Measurements from ENCODE around the gene ADM5.

DNA sequence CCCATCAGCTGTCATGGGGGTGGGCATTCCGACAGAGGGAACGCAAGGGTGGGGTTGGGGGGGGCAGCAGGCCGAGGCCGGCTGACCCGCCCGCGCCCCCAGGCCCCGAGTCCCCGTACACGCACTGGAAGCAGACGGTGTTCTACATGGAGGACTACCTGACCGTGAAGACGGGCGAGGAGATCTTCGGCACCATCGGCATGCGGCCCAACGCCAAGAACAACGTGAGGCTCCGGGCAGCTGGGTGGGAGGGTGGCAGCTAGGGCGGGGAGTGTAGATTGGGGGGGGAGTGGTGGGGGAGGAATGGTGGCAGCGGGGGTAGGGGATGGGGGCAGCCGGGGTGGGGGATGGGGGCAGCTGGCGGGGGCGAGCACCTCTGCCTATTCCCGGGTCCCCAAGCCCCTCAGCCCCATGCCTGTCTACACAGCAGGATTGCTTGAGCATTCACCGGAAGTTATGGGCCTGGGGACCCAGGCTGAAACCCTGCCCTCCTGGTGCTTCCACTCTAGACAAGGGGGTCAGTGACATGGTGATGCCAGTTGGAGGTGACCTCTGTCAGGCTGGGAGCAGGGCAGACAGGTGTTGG is 2.8 kb upstream of the ADM5 start:
- TF ChIP-seq, protein P1, sequence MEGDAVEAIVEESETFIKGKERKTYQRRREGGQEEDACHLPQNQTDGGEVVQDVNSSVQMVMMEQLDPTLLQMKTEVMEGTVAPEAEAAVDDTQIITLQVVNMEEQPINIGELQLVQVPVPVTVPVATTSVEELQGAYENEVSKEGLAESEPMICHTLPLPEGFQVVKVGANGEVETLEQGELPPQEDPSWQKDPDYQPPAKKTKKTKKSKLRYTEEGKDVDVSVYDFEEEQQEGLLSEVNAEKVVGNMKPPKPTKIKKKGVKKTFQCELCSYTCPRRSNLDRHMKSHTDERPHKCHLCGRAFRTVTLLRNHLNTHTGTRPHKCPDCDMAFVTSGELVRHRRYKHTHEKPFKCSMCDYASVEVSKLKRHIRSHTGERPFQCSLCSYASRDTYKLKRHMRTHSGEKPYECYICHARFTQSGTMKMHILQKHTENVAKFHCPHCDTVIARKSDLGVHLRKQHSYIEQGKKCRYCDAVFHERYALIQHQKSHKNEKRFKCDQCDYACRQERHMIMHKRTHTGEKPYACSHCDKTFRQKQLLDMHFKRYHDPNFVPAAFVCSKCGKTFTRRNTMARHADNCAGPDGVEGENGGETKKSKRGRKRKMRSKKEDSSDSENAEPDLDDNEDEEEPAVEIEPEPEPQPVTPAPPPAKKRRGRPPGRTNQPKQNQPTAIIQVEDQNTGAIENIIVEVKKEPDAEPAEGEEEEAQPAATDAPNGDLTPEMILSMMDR (IDR thresholded peaks at IDR 0.05 in 8 of 11, conservative IDR thresholded peaks at IDR 0.05 in 3 of 11) = no peak
- TF ChIP-seq POLR2AphosphoS5 (IDR thresholded peaks at IDR 0.05) = peak in 1 of 3 donors; percentile 2

Measured in spleen (tissue), 7 donors.